Kidney epithelial cell (primary cell): ENCODE measurements around the gene ACSM3. TPM values are rescaled to one million over a fixed set of nuclear protein-coding genes. Genes with fewer than 3 reads are reported as not detected.
A peak's percentile ranks its signal among the peaks of the same experiment; 100 is the strongest.

Experiments
- DNase-seq: peaks from one replicate; pipeline ENCODE4 v3.0.0-alpha.2; 2010; ENCODE audit warnings: low read depth
- H3K27me3 ChIP-seq: 2 replicates; pipeline ENCODE4 v1.6.0; 2011; ENCODE audit warnings: low read length; ENCODE audit not compliant: control insufficient read depth, insufficient read depth
- H3K36me3 ChIP-seq: 2 replicates; pipeline ENCODE4 v1.5.1; 2011; ENCODE audit warnings: low read length; ENCODE audit not compliant: control insufficient read depth, insufficient read depth
- H3K4me3 ChIP-seq: 2 replicates; pipeline ENCODE4 v1.5.1; 2011; ENCODE audit warnings: low read depth, mild to moderate bottlenecking, control low read depth, low read length
- CTCF ChIP-seq: IDR thresholded peaks from 2 replicates; pipeline ENCODE4 v1.5.1; 2011; ENCODE audit warnings: mild to moderate bottlenecking, moderate library complexity, low read length, control low read depth, inconsistent platforms; ENCODE audit not compliant: insufficient read depth, poor library complexity, severe bottlenecking
- total RNA-seq: library from RNA; depleted of rRNA; stranded (reverse); fragments of >200 nt; gene quantifications from 2 replicates; pipeline ENCODE4 v1.2.3, GENCODE V29; 2015

Gene ACSM3
- total RNA-seq, 1 donor from 2014 or later, result 5.9 TPM

GRCh38 chr16:20734056-20734455 is 29.8 kb upstream of the ACSM3 start:
- TF ChIP-seq CTCF, result no peak
- Histone ChIP-seq H3K27me3 (no peaks in the 10 kb centered on the region), H3K4me3 (no peak overlapping the region), H3K36me3 (no peaks in the 10 kb centered on the region)
- no peak for DNase-seq

DNA sequence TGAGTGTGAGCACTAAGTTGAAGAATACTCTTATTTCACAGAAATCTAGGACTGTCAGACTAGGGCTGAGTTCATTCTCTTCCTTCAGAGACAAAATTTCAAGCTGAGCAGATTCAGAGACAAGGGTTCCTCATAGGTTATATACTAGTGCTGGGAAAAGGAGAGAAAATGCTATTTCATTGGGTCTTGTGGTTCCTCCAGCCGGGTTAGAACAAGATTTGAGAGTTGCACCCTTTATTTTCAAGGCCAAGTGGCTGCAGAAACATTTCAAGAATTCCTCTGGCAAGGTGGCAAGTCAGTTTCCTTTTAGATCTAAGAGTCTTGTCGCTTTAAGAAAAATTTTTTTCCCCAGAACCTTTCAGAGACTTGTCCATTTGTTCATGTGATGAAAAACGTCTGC is 29.0 kb upstream of the ACSM3 start:
- no peak for TF ChIP-seq CTCF
- Histone ChIP-seq H3K36me3 (no peaks in the 10 kb centered on the region), H3K4me3 (no peak overlapping the region), H3K27me3 (no peaks in the 10 kb centered on the region)
- no peak for DNase-seq

GRCh38 chr16:20735490-20735889 is 28.3 kb upstream of the ACSM3 start:
- Histone ChIP-seq H3K27me3 (no peaks in the 10 kb centered on the region), H3K36me3 (no peaks in the 10 kb centered on the region), H3K4me3 (no peak overlapping the region)
- TF ChIP-seq CTCF, result no peak
- DNase-seq, result no peak

DNA sequence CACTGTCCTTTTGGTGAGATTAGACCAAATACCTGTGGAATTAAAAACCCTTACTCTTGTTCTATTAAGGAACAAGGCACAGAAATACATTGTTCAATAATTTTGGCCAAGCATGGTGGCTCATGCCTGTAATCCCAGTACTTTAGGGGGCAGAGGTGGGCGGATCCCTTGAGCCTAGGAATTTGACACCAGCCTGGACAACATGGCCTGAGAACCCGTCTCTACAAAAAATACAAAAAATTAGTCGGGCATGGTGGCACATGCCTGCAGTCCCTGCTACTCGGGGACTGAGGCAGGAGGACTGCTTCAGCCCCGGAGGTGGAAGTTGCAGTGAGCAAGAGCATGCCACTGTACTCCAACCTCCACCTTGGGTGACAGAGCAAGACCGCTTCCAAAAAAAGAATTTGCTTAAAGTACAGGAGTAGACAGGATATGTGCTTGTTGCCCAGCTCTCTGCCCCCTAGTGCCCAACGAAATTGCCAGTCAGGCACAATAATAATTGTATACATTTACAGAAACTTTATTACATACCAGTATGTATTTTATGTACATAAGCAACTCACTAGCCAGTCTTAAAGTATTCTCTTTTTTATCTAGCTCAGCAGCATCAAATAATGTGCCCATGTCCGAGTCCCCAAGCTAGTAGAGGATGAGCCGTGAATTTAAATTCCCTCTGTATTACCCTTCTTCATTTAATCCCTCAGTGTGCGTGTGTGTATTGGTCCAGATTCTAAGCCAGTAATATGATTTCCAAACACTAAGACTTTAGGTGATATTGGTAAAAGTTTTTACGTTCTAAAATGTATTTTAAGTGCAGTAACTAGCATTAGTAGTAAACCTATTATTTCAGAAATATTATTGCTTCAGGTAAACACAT is 23.6 kb upstream of the ACSM3 start:
- no peaks in the 10 kb centered on the region for H3K36me3 ChIP-seq
- peak; percentile 64 for TF ChIP-seq CTCF
- no peak for DNase-seq
- H3K27me3 ChIP-seq, result no peaks in the 10 kb centered on the region
- peak overlapping the region; percentile 98 for H3K4me3 ChIP-seq

DNA sequence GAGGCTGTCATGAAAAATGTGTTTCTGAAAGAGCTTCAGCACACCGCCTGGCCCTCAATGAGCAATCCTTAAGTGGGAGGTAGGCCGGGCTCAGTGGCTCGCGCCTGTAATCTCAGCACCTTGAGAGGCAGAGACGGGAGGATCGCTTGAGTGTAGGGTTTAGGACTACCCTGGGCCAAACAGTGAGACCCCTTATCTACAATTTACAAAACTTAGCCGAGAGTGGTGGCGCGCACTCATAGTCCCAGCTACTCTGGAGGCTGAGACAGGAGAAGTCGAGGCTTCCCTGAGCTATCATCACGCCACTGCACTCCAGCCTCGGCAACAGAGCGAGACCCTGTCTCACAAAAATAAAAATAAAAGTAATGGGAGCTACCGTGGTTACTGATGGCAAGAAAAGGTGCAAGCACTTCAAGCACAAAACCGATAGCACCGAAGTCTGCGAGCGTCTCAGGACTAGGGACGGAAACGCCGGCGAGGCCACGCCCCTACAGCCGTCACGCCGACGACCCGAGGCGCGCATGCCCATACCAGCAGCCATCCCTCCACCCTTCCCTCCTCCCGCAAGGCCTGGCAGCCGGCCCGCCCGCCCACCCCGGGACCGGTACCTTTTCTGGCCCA is 22.8 kb upstream of the ACSM3 start:
- Histone ChIP-seq H3K36me3 (no peaks in the 10 kb centered on the region), H3K27me3 (no peaks in the 10 kb centered on the region), H3K4me3 (peak overlapping the region; percentile 98)
- peak; percentile 28 for DNase-seq
- TF ChIP-seq CTCF, result no peak
